Smooth muscle cell (in vitro differentiated cells): Measurements from ENCODE around the gene RBM39. TPM values are rescaled to one million over a fixed set of nuclear protein-coding genes. Genes with fewer than 3 reads are reported as not detected.

Source experiments
- DNase-seq: peaks from one replicate; lab custom pipeline; 2025; ENCODE audit not compliant: unreplicated experiment; lab: John Stamatoyannopoulos, UW
- H2AFZ ChIP-seq: fragments of 200-600 bp; sonication (generic); 2 replicates; pipeline ENCODE4 v1.6.0; 2016; ENCODE audit warnings: antibody characterized with exemption, low read depth, mild to moderate bottlenecking
- H3F3A ChIP-seq: fragments of 200-600 bp; sonication (generic); 2 replicates; pipeline ENCODE4 v1.6.0; 2017; ENCODE audit warnings: antibody characterized with exemption, low read depth
- H3K27ac ChIP-seq: fragments of 200-600 bp; sonication (generic); 2 replicates; pipeline ENCODE4 v1.5.1; 2016; ENCODE audit warnings: low read depth, mild to moderate bottlenecking
- H3K27me3 ChIP-seq: fragments of 200-600 bp; sonication (generic); 2 replicates; pipeline ENCODE4 v1.6.1; 2016; ENCODE audit warnings: low read depth, mild to moderate bottlenecking
- H3K36me3 ChIP-seq: fragments of 200-600 bp; sonication (generic); 2 replicates; pipeline ENCODE4 v1.5.1; 2016; ENCODE audit warnings: low read depth
- H3K4me1 ChIP-seq: fragments of 200-600 bp; sonication (generic); 2 replicates; pipeline ENCODE4 v1.5.1; 2016; ENCODE audit warnings: low read depth
- H3K4me2 ChIP-seq: fragments of 200-600 bp; sonication (generic); 2 replicates; pipeline ENCODE4 v1.6.0; 2016; ENCODE audit warnings: mild to moderate bottlenecking
- H3K4me3 ChIP-seq: fragments of 200-600 bp; sonication (generic); 2 replicates; pipeline ENCODE4 v1.5.1; 2016; ENCODE audit warnings: mild to moderate bottlenecking
- H3K79me2 ChIP-seq: fragments of 200-600 bp; sonication (generic); 2 replicates; pipeline ENCODE4 v1.6.0; 2016; ENCODE audit warnings: low read depth, mild to moderate bottlenecking
- H3K9ac ChIP-seq: fragments of 200-600 bp; sonication (generic); 2 replicates; pipeline ENCODE4 v1.6.0; 2016; ENCODE audit warnings: low read depth
- H3K9me3 ChIP-seq: fragments of 200-600 bp; sonication (generic); replicated peaks from 2 replicates; pipeline ENCODE4 v1.5.1; 2016; ENCODE audit warnings: low read depth
- H4K20me1 ChIP-seq: fragments of 200-600 bp; sonication (generic); 2 replicates; pipeline ENCODE4 v1.6.0; 2016; ENCODE audit warnings: low read depth
- CTCF ChIP-seq: fragments of 200-600 bp; sonication (generic); IDR thresholded peaks from 2 replicates; pipeline ENCODE4 v1.5.1; 2017; ENCODE audit warnings: borderline replicate concordance, mild to moderate bottlenecking, antibody characterized with exemption; ENCODE audit not compliant: insufficient read depth, poor library complexity, severe bottlenecking
- WGBS: methylation state at CpG from one replicate; pipeline ENCODE4 v1.1.7; 2016; ENCODE audit warnings: low lambda C conversion rate; 5-methylcytosine and 5-hydroxymethylcytosine counted together
- polyA plus RNA-seq: library from polyadenylated mRNA; unstranded; fragments of >200 nt; fragmentation: Nextera tagmentation; extraction: Ambion mirVana; gene quantifications from 2 replicates; pipeline ENCODE4 v1.2.1, GENCODE V29; 2016
- total RNA-seq: library from RNA; depleted of rRNA; stranded (reverse); fragments of >200 nt; gene quantifications from 2 replicates; pipeline ENCODE4 v1.2.3, GENCODE V29; 2014

The RBM39 gene
- total and polyA plus RNA-seq, 2 experiments from 2014 or later: 139 to 408 TPM

GRCh38 chr20:35772563-35773058, 30.6 kb upstream of the RBM39 start:
- Histone ChIP-seq H3F3A (peaks cover 18% of the 10 kb centered on the region), H3K9me3 (no peaks in the 10 kb centered on the region), H3K36me3 (no peaks in the 10 kb centered on the region), H3K9ac (peak overlapping the region; percentile 86), H3K4me1 (peaks cover 19% of the 10 kb centered on the region), H2AFZ (no peak overlapping the region), H3K4me2 (peak overlapping the region; percentile 92), H3K79me2 (peaks cover 53% of the 10 kb centered on the region), H4K20me1 (peaks cover 24% of the 10 kb centered on the region), H3K27ac (peak overlapping the region; percentile 68), H3K27me3 (no peaks in the 10 kb centered on the region), H3K4me3 (peak overlapping the region; percentile 75)
- DNase-seq: no peak
- 19% methylated on average over 8 of the region's 8 CpGs for WGBS
- TF ChIP-seq CTCF: no peak

- H3K9ac ChIP-seq: peak within 1 kb of the TSS; percentile 86
- no peaks in the 10 kb centered on the region for H3K9me3 ChIP-seq
- H3K36me3 ChIP-seq: no peaks in the 10 kb centered on the region
- peaks cover 19% of the 10 kb centered on the region for H3K4me1 ChIP-seq
- peak within 1 kb of the TSS; percentile 92 for H3K4me2 ChIP-seq
- H3K27ac ChIP-seq: peak within 1 kb of the TSS; percentile 68
- DNase-seq: peak; percentile 98
- H2AFZ ChIP-seq: peak within 1 kb of the TSS; percentile 35
- peaks cover 17% of the 10 kb centered on the region for H4K20me1 ChIP-seq
- peaks cover 46% of the 10 kb centered on the region for H3K79me2 ChIP-seq
- 14% methylated on average over 30 of the region's 87 CpGs for WGBS
- H3F3A ChIP-seq: peaks cover 24% of the 10 kb centered on the region
- TF ChIP-seq CTCF: no peak
- H3K27me3 ChIP-seq: no peaks in the 10 kb centered on the region
- H3K4me3 ChIP-seq: peak within 1 kb of the TSS; percentile 75
These were observed 29.9 kb upstream of the RBM39 start, which contains the start of gene PHF20 for GRCh38 chr20:35771689-35772562. TSS of gene PHF20 (plus strand) at chr20:35772015. CDS start at chr20:35801523, 29,508 bp downstream.

- 87% methylated on average over 9 of the region's 9 CpGs for WGBS
- peaks cover 24% of the 10 kb centered on the region for H3F3A ChIP-seq
- H3K4me1 ChIP-seq: peaks cover 19% of the 10 kb centered on the region
- peaks cover 11% of the 10 kb centered on the region for H4K20me1 ChIP-seq
- peak overlapping the region; percentile 68 for H3K27ac ChIP-seq
- peak overlapping the region; percentile 75 for H3K4me3 ChIP-seq
- H3K9me3 ChIP-seq: no peaks in the 10 kb centered on the region
- peak overlapping the region; percentile 35 for H2AFZ ChIP-seq
- TF ChIP-seq CTCF: no peak
- H3K27me3 ChIP-seq: no peaks in the 10 kb centered on the region
- DNase-seq: no peak
- peaks cover 40% of the 10 kb centered on the region for H3K79me2 ChIP-seq
- no peaks in the 10 kb centered on the region for H3K36me3 ChIP-seq
- peak overlapping the region; percentile 92 for H3K4me2 ChIP-seq
- H3K9ac ChIP-seq: peak overlapping the region; percentile 46
These were observed 29.3 kb upstream of the RBM39 start for GRCh38 chr20:35771367-35771688.
